Endothelial cell of umbilical vein (primary cell): ENCODE measurements around the gene CCDC157. TPM values are rescaled to one million over a fixed set of nuclear protein-coding genes. Genes with fewer than 3 reads are reported as not detected.

Experiments used
- BruUV-seq: library from RNA; stranded (reverse); fragments of 400-500 nt; replicated peaks from 2 replicates; lab custom pipeline; 2021; lab: Mats Ljungman, UMichigan
- CTCF ChIA-PET: fragments of 300-600, 350-600 bp; sonication (Branson Sonifier 250); formaldehyde crosslinking; loops from one replicate; lab custom pipeline; 2021; ENCODE audit warnings: antibody characterized with exemption, inconsistent platforms; lab: Charles Lee
- POLR2A ChIA-PET: fragments of 300-600, 350-600 bp; sonication (Branson Sonifier 250); formaldehyde crosslinking; loops from one replicate; lab custom pipeline; 2021; ENCODE audit warnings: antibody characterized with exemption, inconsistent platforms; lab: Charles Lee
- DNase-seq: peaks from one replicate; pipeline ENCODE4 v3.0.0-alpha.2; 2011; ENCODE audit warnings: low read depth, low spot score
- FAIRE-seq: peaks from 2 replicates; lab custom pipeline; 2011; peaks lifted over from hg19 to GRCh38; lab: Jason Lieb, UNC
- H2AFZ ChIP-seq: 2 replicates; pipeline ENCODE4 v1.6.0; 2012; ENCODE audit warnings: low read depth, low read length, control low read depth, inconsistent platforms
- H3K27ac ChIP-seq: 2 replicates; pipeline ENCODE4 v1.5.1; 2011; ENCODE audit warnings: low read depth, mild to moderate bottlenecking, control low read depth, low read length, moderate library complexity; ENCODE audit not compliant: insufficient read depth
- H3K27me3 ChIP-seq, 2 experiments: 2 replicates each; pipeline versions ENCODE4 v1.6.0 to v1.6.1; 2011; ENCODE audit warnings: low read length in 2 of 2, mixed read lengths in 1 of 2; ENCODE audit not compliant: control insufficient read depth in 2 of 2, insufficient read depth in 2 of 2
- H3K36me3 ChIP-seq, 2 experiments: 2 replicates in 1 of 2; 3 replicates in 1 of 2; pipeline ENCODE4 v1.5.1; 2011; ENCODE audit warnings: low read length in 2 of 2, mild to moderate bottlenecking in 1 of 2, moderate library complexity in 1 of 2; ENCODE audit not compliant: control insufficient read depth in 2 of 2, insufficient read depth in 2 of 2; ENCODE audit errors: extremely low read depth in 1 of 2
- H3K4me1 ChIP-seq: 3 replicates; pipeline ENCODE4 v1.5.1; 2011; ENCODE audit warnings: mild to moderate bottlenecking, low read length; ENCODE audit not compliant: control insufficient read depth, insufficient read depth; ENCODE audit errors: extremely low read depth
- H3K4me2 ChIP-seq: 2 replicates; pipeline ENCODE4 v1.6.1; 2011; ENCODE audit warnings: low read length, control low read depth, mixed read lengths; ENCODE audit not compliant: insufficient read depth
- H3K4me3 ChIP-seq, 3 experiments: fragments of 200-600 bp in 1 of 3; sonication (generic), shearing (Covaris generic) in 1 of 3; replicated peaks in 1 of 3; 2 replicates each; pipeline ENCODE4 v1.5.1; 2011 to 2016; ENCODE audit warnings: control low read depth in 3 of 3, low read length in 3 of 3, mild to moderate bottlenecking in 2 of 3, inconsistent platforms in 1 of 3, low read depth in 1 of 3, moderate library complexity in 1 of 3; ENCODE audit not compliant: insufficient read depth in 1 of 3
- H3K79me2 ChIP-seq: 2 replicates; pipeline ENCODE4 v1.6.0; 2012; ENCODE audit warnings: low read length, inconsistent platforms; ENCODE audit not compliant: control insufficient read depth, insufficient read depth
- H3K9ac ChIP-seq: replicated peaks from 2 replicates; pipeline ENCODE3; 2011; ENCODE audit warnings: low read length, control low read depth; ENCODE audit not compliant: insufficient read depth; ENCODE audit errors: extremely low read depth
- H3K9me1 ChIP-seq: replicated peaks from 3 replicates; pipeline ENCODE4 v1.6.0; 2011; ENCODE audit warnings: mild to moderate bottlenecking, low read length; ENCODE audit not compliant: control insufficient read depth, insufficient read depth; ENCODE audit errors: extremely low read depth
- H3K9me3 ChIP-seq: replicated peaks from 2 replicates; pipeline ENCODE4 v1.5.1; 2012; ENCODE audit warnings: low read length, inconsistent platforms; ENCODE audit not compliant: control insufficient read depth, insufficient read depth
- H4K20me1 ChIP-seq: replicated peaks from 2 replicates; pipeline ENCODE3; 2011; ENCODE audit warnings: mild to moderate bottlenecking, low read length; ENCODE audit not compliant: control insufficient read depth, insufficient read depth; ENCODE audit errors: extremely low read depth
- CTCF ChIP-seq, 2 donors: IDR thresholded peaks; 1 replicate in 1 of 2; 2 replicates in 1 of 2; pipeline ENCODE4 v1.5.1; 2011; ENCODE audit warnings: low read length in 2 of 2, mild to moderate bottlenecking in 2 of 2, moderate library complexity in 2 of 2, control low read depth in 1 of 2, inconsistent platforms in 1 of 2, low read depth in 1 of 2; ENCODE audit not compliant: insufficient read depth in 1 of 2; ENCODE audit errors: extremely low read depth in 1 of 2
- GATA2 ChIP-seq: IDR thresholded peaks from 2 replicates; pipeline ENCODE4 v1.7.0; 2011; ENCODE audit warnings: low read depth, mild to moderate bottlenecking, moderate library complexity, mixed read lengths, low read length; ENCODE audit not compliant: insufficient read length, insufficient read depth
- POLR2AphosphoS5 ChIP-seq: IDR thresholded peaks from 2 replicates; pipeline ENCODE4 v1.6.1; 2012; ENCODE audit warnings: low read depth, mild to moderate bottlenecking, control low read depth, low read length, moderate library complexity; ENCODE audit not compliant: insufficient read depth
- dilution Hi-C: fragments of 300-500 bp; cut with MboI; formaldehyde crosslinking; loops from one replicate; pipeline ENCODE4 v1.15.0; 2019; ENCODE audit warnings: low sequenced_read_pairs; ENCODE audit not compliant: extremely low pct_ligation_motif_present
- intact Hi-C: fragments of 100-400 bp; cut with micrococcal nuclease; formaldehyde crosslinking; loops from one replicate; pipeline ENCODE4 v1.10.0; 2022
- polyA plus RNA-seq, 4 experiments: library from polyadenylated mRNA; depleted of rRNA in 3 of 4; stranded (reverse) in 3 of 4; unstranded in 1 of 4; fragments of >200 nt; gene quantifications; 2 replicates each; pipeline versions ENCODE4 v1.2.1 to v1.2.3, GENCODE V29; 2011 to 2012; ENCODE audit warnings: missing spikeins in 1 of 4
- total RNA-seq: library from RNA; stranded (reverse); gene quantifications from 2 replicates; pipeline ENCODE4 v1.2.3, GENCODE V29; 2021

The CCDC157 gene
- total and polyA plus RNA-seq, 2 donors (not counting 3 experiments of a cell fraction or from before 2014, with no cell fraction given) = 2.1 to 3.1 TPM

GRCh38 chr22:30386960-30387827, 30.4 kb downstream of the CCDC157 start, which contains the start of gene RNF215:
TSS of gene RNF215 (minus strand) at chr22:30387411. CDS start at chr22:30387313, 98 bp downstream.
- ChIA-PET CTCF (interaction anchor here (0.6 to 3.5 kb wide), 46 partner anchors 8 to 435 kb away, joined by 3 to 133 read pairs (median 4); partner anchors contain the start of genes CASTOR1, CCDC157, MTFP1 and PES1), POLR2A (interaction anchor here (0.8 to 1.0 kb wide), 2 partner anchors 31 to 99 kb away, joined by 4 to 6 read pairs; partner anchors contain the start of genes CCDC157 and SF3A1)
- Histone ChIP-seq H3K27ac (peak within 1 kb of the TSS; percentile 20), H3K4me1 (peaks cover 15% of the 10 kb centered on the region), H3K36me3 (peaks cover 0 to 5% of the 10 kb centered on the region in 2 experiments), H3K9me3 (no peaks in the 10 kb centered on the region), H2AFZ (peak within 1 kb of the TSS; percentile 94), H4K20me1 (no peaks in the 10 kb centered on the region), H3K4me3 (peak within 1 kb of the TSS; percentile 36 to 70 (median 43)), H3K9me1 (no peaks in the 10 kb centered on the region), H3K27me3 (no peaks in the 10 kb centered on the region), H3K79me2 (no peaks in the 10 kb centered on the region), H3K9ac (peak within 1 kb of the TSS; percentile 34), H3K4me2 (peak within 1 kb of the TSS; percentile 52)
- DNase-seq (peak; percentile 78), FAIRE-seq (peak; percentile 77)
- dilution Hi-C loops = no loop called here
- no peak for TF ChIP-seq GATA2
- TF ChIP-seq POLR2AphosphoS5 = peak; percentile 71
- peak; percentile 90 to 91 for TF ChIP-seq CTCF (IDR thresholded peaks at IDR 0.05; ENCODE audit: extremely low read depth in 1 of 2, insufficient read depth in 1 of 2, low read depth in 1 of 2, low read length in 2 of 2)
- intact Hi-C loops = loop anchor here (1.0 to 2.0 kb wide), 4 partner anchors 39 to 278 kb away; no protein-coding TSS in a partner anchor
- BruUV-seq = TSS peak; percentile 55
